Endothelial cell of umbilical vein (primary cell): Measurements from ENCODE around the gene DVL3. TPM values are rescaled to one million over a fixed set of nuclear protein-coding genes. Genes with fewer than 3 reads are reported as not detected.
A peak's percentile ranks its signal among the peaks of the same experiment; 100 is the strongest.

Source experiments
- BruUV-seq: library from RNA; stranded (reverse); fragments of 400-500 nt; replicated peaks from 2 replicates; lab custom pipeline; 2021; lab: Mats Ljungman, UMichigan
- CTCF ChIA-PET: fragments of 300-600, 350-600 bp; sonication (Branson Sonifier 250); formaldehyde crosslinking; loops from one replicate; lab custom pipeline; 2021; ENCODE audit warnings: antibody characterized with exemption, inconsistent platforms; lab: Charles Lee
- POLR2A ChIA-PET: fragments of 300-600, 350-600 bp; sonication (Branson Sonifier 250); formaldehyde crosslinking; loops from one replicate; lab custom pipeline; 2021; ENCODE audit warnings: antibody characterized with exemption, inconsistent platforms; lab: Charles Lee
- DNase-seq: peaks from one replicate; pipeline ENCODE4 v3.0.0-alpha.2; 2011; ENCODE audit warnings: low read depth, low spot score
- FAIRE-seq: peaks from 2 replicates; lab custom pipeline; 2011; peaks lifted over from hg19 to GRCh38; lab: Jason Lieb, UNC
- H2AFZ ChIP-seq: 2 replicates; pipeline ENCODE4 v1.6.0; 2012; ENCODE audit warnings: low read depth, low read length, control low read depth, inconsistent platforms
- H3K27ac ChIP-seq: 2 replicates; pipeline ENCODE4 v1.5.1; 2011; ENCODE audit warnings: low read depth, mild to moderate bottlenecking, control low read depth, low read length, moderate library complexity; ENCODE audit not compliant: insufficient read depth
- H3K27me3 ChIP-seq, 2 experiments: 2 replicates each; pipeline versions ENCODE4 v1.6.0 to v1.6.1; 2011; ENCODE audit warnings: low read length in 2 of 2, mixed read lengths in 1 of 2; ENCODE audit not compliant: control insufficient read depth in 2 of 2, insufficient read depth in 2 of 2
- H3K36me3 ChIP-seq, 2 experiments: 2 replicates in 1 of 2; 3 replicates in 1 of 2; pipeline ENCODE4 v1.5.1; 2011; ENCODE audit warnings: low read length in 2 of 2, mild to moderate bottlenecking in 1 of 2, moderate library complexity in 1 of 2; ENCODE audit not compliant: control insufficient read depth in 2 of 2, insufficient read depth in 2 of 2; ENCODE audit errors: extremely low read depth in 1 of 2
- H3K4me1 ChIP-seq: 3 replicates; pipeline ENCODE4 v1.5.1; 2011; ENCODE audit warnings: mild to moderate bottlenecking, low read length; ENCODE audit not compliant: control insufficient read depth, insufficient read depth; ENCODE audit errors: extremely low read depth
- H3K4me2 ChIP-seq: 2 replicates; pipeline ENCODE4 v1.6.1; 2011; ENCODE audit warnings: low read length, control low read depth, mixed read lengths; ENCODE audit not compliant: insufficient read depth
- H3K4me3 ChIP-seq, 3 experiments: fragments of 200-600 bp in 1 of 3; sonication (generic), shearing (Covaris generic) in 1 of 3; replicated peaks in 1 of 3; 2 replicates each; pipeline ENCODE4 v1.5.1; 2011 to 2016; ENCODE audit warnings: control low read depth in 3 of 3, low read length in 3 of 3, mild to moderate bottlenecking in 2 of 3, inconsistent platforms in 1 of 3, low read depth in 1 of 3, moderate library complexity in 1 of 3; ENCODE audit not compliant: insufficient read depth in 1 of 3
- H3K79me2 ChIP-seq: 2 replicates; pipeline ENCODE4 v1.6.0; 2012; ENCODE audit warnings: low read length, inconsistent platforms; ENCODE audit not compliant: control insufficient read depth, insufficient read depth
- H3K9ac ChIP-seq: replicated peaks from 2 replicates; pipeline ENCODE3; 2011; ENCODE audit warnings: low read length, control low read depth; ENCODE audit not compliant: insufficient read depth; ENCODE audit errors: extremely low read depth
- H3K9me1 ChIP-seq: replicated peaks from 3 replicates; pipeline ENCODE4 v1.6.0; 2011; ENCODE audit warnings: mild to moderate bottlenecking, low read length; ENCODE audit not compliant: control insufficient read depth, insufficient read depth; ENCODE audit errors: extremely low read depth
- H3K9me3 ChIP-seq: replicated peaks from 2 replicates; pipeline ENCODE4 v1.5.1; 2012; ENCODE audit warnings: low read length, inconsistent platforms; ENCODE audit not compliant: control insufficient read depth, insufficient read depth
- H4K20me1 ChIP-seq: replicated peaks from 2 replicates; pipeline ENCODE3; 2011; ENCODE audit warnings: mild to moderate bottlenecking, low read length; ENCODE audit not compliant: control insufficient read depth, insufficient read depth; ENCODE audit errors: extremely low read depth
- EZH2 ChIP-seq: IDR thresholded peaks from 2 replicates; pipeline ENCODE4 v1.6.1; 2012; ENCODE audit warnings: borderline replicate concordance, low read depth, mild to moderate bottlenecking, moderate library complexity, low read length, inconsistent platforms; ENCODE audit not compliant: severe bottlenecking
- FOS ChIP-seq: IDR thresholded peaks from 2 replicates; pipeline ENCODE4 v1.6.1; 2011; ENCODE audit warnings: mild to moderate bottlenecking, low read length, moderate library complexity, borderline replicate concordance; ENCODE audit not compliant: insufficient read depth
- GATA2 ChIP-seq: IDR thresholded peaks from 2 replicates; pipeline ENCODE4 v1.7.0; 2011; ENCODE audit warnings: low read depth, mild to moderate bottlenecking, moderate library complexity, mixed read lengths, low read length; ENCODE audit not compliant: insufficient read length, insufficient read depth
- JUN ChIP-seq: IDR thresholded peaks from 2 replicates; pipeline ENCODE4 v1.6.1; 2011; ENCODE audit warnings: borderline replicate concordance, low read depth; ENCODE audit not compliant: insufficient read length, insufficient read depth
- MAX ChIP-seq: IDR thresholded peaks from 2 replicates; pipeline ENCODE4 v1.6.1; 2011; ENCODE audit not compliant: insufficient read depth, insufficient read length
- MYC ChIP-seq: IDR thresholded peaks from one replicate; pipeline ENCODE4 v1.6.1; 2011; ENCODE audit warnings: mild to moderate bottlenecking, low read depth, low read length
- POLR2A ChIP-seq: IDR thresholded peaks from 2 replicates; pipeline ENCODE4 v1.6.1; 2012; ENCODE audit warnings: low read depth, mild to moderate bottlenecking, control low read depth, low read length
- POLR2AphosphoS5 ChIP-seq: IDR thresholded peaks from 2 replicates; pipeline ENCODE4 v1.6.1; 2012; ENCODE audit warnings: low read depth, mild to moderate bottlenecking, control low read depth, low read length, moderate library complexity; ENCODE audit not compliant: insufficient read depth
- dilution Hi-C: fragments of 300-500 bp; cut with MboI; formaldehyde crosslinking; loops from one replicate; pipeline ENCODE4 v1.15.0; 2019; ENCODE audit warnings: low sequenced_read_pairs; ENCODE audit not compliant: extremely low pct_ligation_motif_present
- intact Hi-C: fragments of 100-400 bp; cut with micrococcal nuclease; formaldehyde crosslinking; loops from one replicate; pipeline ENCODE4 v1.10.0; 2022
- polyA plus RNA-seq, 4 experiments: library from polyadenylated mRNA; depleted of rRNA in 3 of 4; stranded (reverse) in 3 of 4; unstranded in 1 of 4; fragments of >200 nt; gene quantifications; 2 replicates each; pipeline versions ENCODE4 v1.2.1 to v1.2.3, GENCODE V29; 2011 to 2012; ENCODE audit warnings: missing spikeins in 1 of 4
- total RNA-seq: library from RNA; stranded (reverse); gene quantifications from 2 replicates; pipeline ENCODE4 v1.2.3, GENCODE V29; 2021
- TF ChIP-seq, protein P1 (sequence below), 2 donors: IDR thresholded peaks; 1 replicate in 1 of 2; 2 replicates in 1 of 2; pipeline ENCODE4 v1.5.1; 2011; ENCODE audit warnings: low read length in 2 of 2, mild to moderate bottlenecking in 2 of 2, moderate library complexity in 2 of 2, control low read depth in 1 of 2, inconsistent platforms in 1 of 2, low read depth in 1 of 2; ENCODE audit not compliant: insufficient read depth in 1 of 2; ENCODE audit errors: extremely low read depth in 1 of 2

DVL3 gene
- total and polyA plus RNA-seq, 2 donors (not counting 3 experiments of a cell fraction or from before 2014, with no cell fraction given): 43.8 to 59.0 TPM

- Histone ChIP-seq H3K27ac (no peak overlapping the region), H3K36me3 (no peaks in the 10 kb centered on the region), H3K4me3 (no peak overlapping the region), H4K20me1 (no peaks in the 10 kb centered on the region), H3K9me1 (no peaks in the 10 kb centered on the region), H3K79me2 (no peaks in the 10 kb centered on the region), H3K27me3 (peaks cover under 1 to 8% of the 10 kb centered on the region in 2 experiments), H3K4me1 (peaks cover 8% of the 10 kb centered on the region), H2AFZ (no peak overlapping the region), H3K4me2 (no peak overlapping the region), H3K9me3 (no peaks in the 10 kb centered on the region), H3K9ac (no peak overlapping the region)
- dilution Hi-C loops: no loop called here
- ChIA-PET POLR2A (no interaction called here), CTCF (interaction anchor here (1.7 to 3.6 kb wide), 2 partner anchors 8 to 16 kb away, joined by 5 to 24 read pairs; no protein-coding TSS in a partner anchor)
- FAIRE-seq (peak; percentile 12), DNase-seq (no peak)
- intact Hi-C loops: no loop called here
- no TSS peak for BruUV-seq
- TF ChIP-seq FOS: no peak
- TF ChIP-seq, protein P1, sequence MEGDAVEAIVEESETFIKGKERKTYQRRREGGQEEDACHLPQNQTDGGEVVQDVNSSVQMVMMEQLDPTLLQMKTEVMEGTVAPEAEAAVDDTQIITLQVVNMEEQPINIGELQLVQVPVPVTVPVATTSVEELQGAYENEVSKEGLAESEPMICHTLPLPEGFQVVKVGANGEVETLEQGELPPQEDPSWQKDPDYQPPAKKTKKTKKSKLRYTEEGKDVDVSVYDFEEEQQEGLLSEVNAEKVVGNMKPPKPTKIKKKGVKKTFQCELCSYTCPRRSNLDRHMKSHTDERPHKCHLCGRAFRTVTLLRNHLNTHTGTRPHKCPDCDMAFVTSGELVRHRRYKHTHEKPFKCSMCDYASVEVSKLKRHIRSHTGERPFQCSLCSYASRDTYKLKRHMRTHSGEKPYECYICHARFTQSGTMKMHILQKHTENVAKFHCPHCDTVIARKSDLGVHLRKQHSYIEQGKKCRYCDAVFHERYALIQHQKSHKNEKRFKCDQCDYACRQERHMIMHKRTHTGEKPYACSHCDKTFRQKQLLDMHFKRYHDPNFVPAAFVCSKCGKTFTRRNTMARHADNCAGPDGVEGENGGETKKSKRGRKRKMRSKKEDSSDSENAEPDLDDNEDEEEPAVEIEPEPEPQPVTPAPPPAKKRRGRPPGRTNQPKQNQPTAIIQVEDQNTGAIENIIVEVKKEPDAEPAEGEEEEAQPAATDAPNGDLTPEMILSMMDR (IDR thresholded peaks at IDR 0.05; ENCODE audit: extremely low read depth in 1 of 2, insufficient read depth in 1 of 2, low read depth in 1 of 2, low read length in 2 of 2): no peak
- no peak for TF ChIP-seq EZH2
- TF ChIP-seq POLR2A: no peak
- TF ChIP-seq MYC: no peak
- TF ChIP-seq JUN: no peak
- TF ChIP-seq MAX: no peak
- no peak for TF ChIP-seq GATA2
- TF ChIP-seq POLR2AphosphoS5: no peak
Observed at GRCh38 chr3:184211718-184212117, 56.5 kb downstream of the DVL3 start.
